HepG2 (cell line): ENCODE data around the gene HSPA1L. TPM values are rescaled to one million over a fixed set of nuclear protein-coding genes. Genes with fewer than 3 reads are reported as not detected.

Source experiments
- ATAC-seq: fragments of 200-7000 bp; cut with Tn5 transposase; 3 replicates; pipeline ENCODE4 v1.9.1; 2020; ENCODE audit warnings: mild to moderate bottlenecking, moderate library complexity
- BruUV-seq: library from RNA; stranded (reverse); fragments of 400-500 nt; replicated peaks from 2 replicates; lab custom pipeline; 2021; lab: Mats Ljungman, UMichigan
- CTCF ChIA-PET: fragments of 300-600 bp; formaldehyde crosslinking; extraction: SDS; loops from one replicate; lab custom pipeline; 2021; ENCODE audit warnings: low total read pairs, inconsistent platforms, low intra/inter-chr PET ratio; lab: Yijun Ruan, JAX
- POLR2A ChIA-PET: fragments of 350-600 bp; sonication (Branson Sonifier 250); formaldehyde crosslinking; loops from one replicate; lab custom pipeline; 2020; ENCODE audit warnings: antibody characterized with exemption, inconsistent platforms; lab: Yijun Ruan, JAX
- DNase-seq: peaks from one replicate; pipeline ENCODE4 v3.0.0-alpha.2; 2015; ENCODE audit warnings: low spot score
- FAIRE-seq: peaks from 3 replicates; lab custom pipeline; 2011; peaks lifted over from hg19 to GRCh38; lab: Jason Lieb, UNC
- H2AFZ ChIP-seq: one replicate; pipeline ENCODE4 v1.6.1; 2011; ENCODE audit warnings: low read length, inconsistent platforms
- H3K27ac ChIP-seq: fragments of 300-600 bp; 3 replicates; pipeline ENCODE4 v1.8.0; 2011; ENCODE audit warnings: mixed run types, mild to moderate bottlenecking, mixed read lengths, low read length, inconsistent platforms; ENCODE audit not compliant: insufficient read depth; ENCODE audit errors: extremely low read length
- H3K27me3 ChIP-seq, 2 experiments: fragments of 200-600 bp in 1 of 2; 2 replicates in 1 of 2; 3 replicates in 1 of 2; pipeline versions ENCODE4 v1.6.0 to v1.8.0; 2011; ENCODE audit warnings: low read length in 2 of 2, mild to moderate bottlenecking in 2 of 2, moderate library complexity in 2 of 2, inconsistent platforms in 1 of 2; ENCODE audit not compliant: insufficient read depth in 2 of 2, control insufficient read depth in 1 of 2
- H3K36me3 ChIP-seq, 2 experiments: fragments of 200-600 bp in 1 of 2; replicated peaks in 1 of 2; 2 replicates in 1 of 2; 3 replicates in 1 of 2; pipeline versions ENCODE4 v1.5.1 to v1.8.0; 2011; ENCODE audit warnings: low read length in 2 of 2, inconsistent platforms in 1 of 2; ENCODE audit not compliant: insufficient read depth in 2 of 2, control insufficient read depth in 1 of 2
- H3K4me1 ChIP-seq: 2 replicates; pipeline ENCODE4 v1.5.1; 2012; ENCODE audit warnings: low read length, inconsistent platforms; ENCODE audit not compliant: insufficient read depth
- H3K4me2 ChIP-seq: 2 replicates; pipeline ENCODE4 v1.6.0; 2011; ENCODE audit warnings: low read depth, low read length, inconsistent platforms
- H3K4me3 ChIP-seq, 3 experiments: fragments of 200-600 bp in 1 of 3; sonication (generic), shearing (Covaris generic) in 1 of 3; replicated peaks in 1 of 3; 2 replicates each; pipeline ENCODE4 v1.5.1; 2011 to 2016; ENCODE audit warnings: low read length in 3 of 3, inconsistent platforms in 2 of 3, low read depth in 2 of 3, mild to moderate bottlenecking in 2 of 3, control low read depth in 1 of 3, mixed read lengths in 1 of 3; ENCODE audit not compliant: insufficient read depth in 1 of 3
- H3K79me2 ChIP-seq: one replicate; pipeline ENCODE4 v1.6.1; 2011; ENCODE audit warnings: low read length, inconsistent platforms; ENCODE audit not compliant: insufficient read depth
- H3K9ac ChIP-seq: 2 replicates; pipeline ENCODE4 v1.6.0; 2011; ENCODE audit warnings: mild to moderate bottlenecking, low read depth, low read length, inconsistent platforms; ENCODE audit not compliant: insufficient read depth
- H3K9me3 ChIP-seq: 2 replicates; pipeline ENCODE4 v1.5.1; 2012; ENCODE audit warnings: mild to moderate bottlenecking, low read length
- H4K20me1 ChIP-seq: 2 replicates; pipeline ENCODE4 v1.6.0; 2011; ENCODE audit warnings: inconsistent platforms, mild to moderate bottlenecking, low read length, moderate library complexity; ENCODE audit not compliant: insufficient read depth
- ASH2L ChIP-seq: fragments of 300-600, 200-600 bp; sonication (generic); IDR thresholded peaks from 2 replicates; pipeline ENCODE4 v1.7.0; 2017; ENCODE audit warnings: low read depth, mild to moderate bottlenecking, moderate library complexity, mixed read lengths, low read length; ENCODE audit not compliant: insufficient read length
- ATM ChIP-seq: fragments of 450-650 bp; IDR thresholded peaks from 2 replicates; pipeline ENCODE4 v1.7.1; 2017; ENCODE audit warnings: mild to moderate bottlenecking, borderline replicate concordance
- GRHL1 ChIP-seq: sonication (generic); formaldehyde crosslinking; conservative IDR thresholded peaks from 2 replicates; pipeline ENCODE4 v1.8.0; 2022; ENCODE audit warnings: missing genetic modification reagents
- HIC2 ChIP-seq: sonication (generic); formaldehyde crosslinking; IDR thresholded peaks from 2 replicates; pipeline ENCODE4 v1.9.0; 2022; ENCODE audit warnings: low read depth, missing genetic modification reagents
- MTF1 ChIP-seq: sonication (generic); formaldehyde crosslinking; IDR thresholded peaks from 2 replicates; pipeline ENCODE4 v1.5.0; 2020; ENCODE audit warnings: missing genetic modification reagents
- NKX3-1 ChIP-seq: sonication (generic); formaldehyde crosslinking; IDR thresholded peaks from 2 replicates; pipeline ENCODE4 v1.5.0; 2020; ENCODE audit warnings: missing genetic modification reagents
- NR2F1 ChIP-seq, 2 experiments: fragments of 450-650 bp in 1 of 2; formaldehyde crosslinking in 1 of 2; IDR thresholded peaks; 2 replicates each; pipeline versions ENCODE4 v1.5.0 to v1.6.1; 2016 to 2020; ENCODE audit warnings: mild to moderate bottlenecking in 1 of 2, missing compliant biosample characterization in 1 of 2, missing genetic modification reagents in 1 of 2, moderate library complexity in 1 of 2
- PAX8 ChIP-seq: sonication (generic); formaldehyde crosslinking; IDR thresholded peaks from 2 replicates; pipeline ENCODE4 v1.8.0; 2022; ENCODE audit warnings: mild to moderate bottlenecking, missing genetic modification reagents, borderline replicate concordance
- PBX2 ChIP-seq: IDR thresholded peaks from 2 replicates; pipeline ENCODE4 v1.6.1; 2016; ENCODE audit warnings: control low read depth
- RXRA ChIP-seq: sonication (generic); formaldehyde crosslinking; IDR thresholded peaks from 2 replicates; pipeline ENCODE4 v1.5.1; 2020; ENCODE audit warnings: missing genetic modification reagents
- SIX1 ChIP-seq: sonication (generic); formaldehyde crosslinking; IDR thresholded peaks from 2 replicates; pipeline ENCODE4 v1.4.0; 2020; ENCODE audit warnings: missing genetic modification reagents, borderline replicate concordance
- TP53 ChIP-seq: sonication (generic); formaldehyde crosslinking; conservative IDR thresholded peaks from 2 replicates; pipeline ENCODE4 v1.4.0; 2020; ENCODE audit warnings: missing genetic modification reagents
- ZBTB49 ChIP-seq: sonication (generic); formaldehyde crosslinking; IDR thresholded peaks from 2 replicates; pipeline ENCODE4 v1.4.0; 2020; ENCODE audit warnings: missing genetic modification reagents, borderline replicate concordance
- ZMYM2 ChIP-seq: sonication (generic); formaldehyde crosslinking; IDR thresholded peaks from 2 replicates; pipeline ENCODE4 v1.8.0; 2022; ENCODE audit warnings: mild to moderate bottlenecking, missing genetic modification reagents
- ZNF12 ChIP-seq: sonication (generic); formaldehyde crosslinking; IDR thresholded peaks from 2 replicates; pipeline ENCODE4 v1.5.0; 2020; ENCODE audit warnings: missing genetic modification reagents
- ZNF296 ChIP-seq: sonication (generic); formaldehyde crosslinking; conservative IDR thresholded peaks from 2 replicates; pipeline ENCODE4 v1.5.0; 2020; ENCODE audit warnings: mild to moderate bottlenecking, missing genetic modification reagents
- ZNF790 ChIP-seq: sonication (generic); formaldehyde crosslinking; IDR thresholded peaks from 2 replicates; pipeline ENCODE4 v1.8.0; 2022; ENCODE audit warnings: missing genetic modification reagents, mild to moderate bottlenecking, borderline replicate concordance
- WGBS: methylation state at CpG from one replicate; pipeline ENCODE4 v1.1.6; 2017; ENCODE audit warnings: low lambda C conversion rate; 5-methylcytosine and 5-hydroxymethylcytosine counted together
- in situ Hi-C: cut with HindIII; loops from 2 replicates; pipeline ENCODE4 v1.10.0; 2017; ENCODE audit warnings: low pct_unique_long_range_greater_than_20kb; ENCODE audit not compliant: extremely low pct_ligation_motif_present
- intact Hi-C: fragments of 100-400 bp; cut with micrococcal nuclease; formaldehyde crosslinking; loops from one replicate; pipeline ENCODE4 v1.10.0; 2022; ENCODE audit not compliant: unreplicated experiment
- polyA plus RNA-seq, 8 experiments: library from polyadenylated mRNA; depleted of rRNA in 3 of 8; stranded (reverse) in 7 of 8; unstranded in 1 of 8; fragments of >200 nt; fragmentation: Illumina TruSeq in 4 of 8; extraction: Trizol in 4 of 8; gene quantifications; 2 replicates each; pipeline versions ENCODE4 v1.2.1 to v1.2.3, GENCODE V29; 2011 to 2016; ENCODE audit warnings: low read depth in 4 of 8, missing spikeins in 1 of 8, mixed read lengths in 1 of 8; ENCODE audit not compliant: insufficient read depth in 1 of 8
- total RNA-seq, 5 experiments: library from RNA; depleted of rRNA; stranded (reverse); fragments of >200 nt; fragmentation: Illumina TruSeq; extraction: Trizol; gene quantifications; 2 replicates each; pipeline ENCODE4 v1.2.3, GENCODE V29; 2016; ENCODE audit warnings: low read depth in 1 of 5

The HSPA1L gene
- total and polyA plus RNA-seq, 2 of the 13 experiments (the other 11 are each of a cell fraction or from before 2014, with no cell fraction given), result 0.55 to 1.0 TPM

GRCh38 chr6:31826793-31827285, 11.8 kb upstream of the HSPA1L start (continued):
- TF ChIP-seq ASH2L, result no peak
- TF ChIP-seq GRHL1 (CRISPR knock-in tag), result no peak
- TF ChIP-seq ZBTB49 (CRISPR knock-in tag), result no peak
- TF ChIP-seq SIX1, result no peak
- no peak for TF ChIP-seq ATM
- no peak for TF ChIP-seq NR2F1 (CRISPR knock-in tag; IDR thresholded peaks at IDR 0.05)
- no peak for TF ChIP-seq MTF1 (CRISPR knock-in tag)
- TF ChIP-seq NKX3-1 (CRISPR knock-in tag), result peak; percentile 39; the same call in 1 of the 2 replicates

- H3K4me3 ChIP-seq, result no peak overlapping the region
- in situ Hi-C loops, result no loop called here
- H3K27ac ChIP-seq, result peak overlapping the region; percentile 5
- H3K36me3 ChIP-seq, result no peaks in the 10 kb centered on the region
- no TSS peak for BruUV-seq
- H3K9me3 ChIP-seq, result no peaks in the 10 kb centered on the region
- no peak overlapping the region for H3K4me2 ChIP-seq
- peaks cover 39% of the 10 kb centered on the region for H3K4me1 ChIP-seq
- ATAC-seq (no peak), DNase-seq (no peak), FAIRE-seq (no peak)
- H4K20me1 ChIP-seq, result peaks cover 4% of the 10 kb centered on the region
- H2AFZ ChIP-seq, result no peak overlapping the region
- H3K9ac ChIP-seq, result no peak overlapping the region
- intact Hi-C loops, result no loop called here
- H3K27me3 ChIP-seq, result no peaks in the 10 kb centered on the region; a peak in 1 of 5 replicates
- CTCF ChIA-PET, result no interaction called here
- H3K79me2 ChIP-seq, result peaks cover 21% of the 10 kb centered on the region
- POLR2A ChIA-PET, result interaction anchor here (1.0 to 3.4 kb wide), 4 partner anchors 11 to 40 kb away, joined by 3 to 107 read pairs (median 53); partner anchors contain the start of genes HSPA1A, HSPA1L, LSM2 and VARS1
- WGBS, result 93% methylated on average over 4 of the region's 4 CpGs
- no peak for TF ChIP-seq HIC2
- no peak for TF ChIP-seq ZNF790 (CRISPR knock-in tag)
- TF ChIP-seq ZNF296 (CRISPR knock-in tag), result no peak
- TF ChIP-seq SIX1, result no peak
- TF ChIP-seq ZMYM2 (CRISPR knock-in tag), result no peak
- TF ChIP-seq PAX8 (CRISPR knock-in tag), result no peak
- TF ChIP-seq RXRA (CRISPR knock-in tag), result no peak
- TF ChIP-seq TP53 (CRISPR knock-in tag), result no peak
- TF ChIP-seq ZNF12 (CRISPR knock-in tag), result no peak
- TF ChIP-seq PBX2 (CRISPR knock-in tag), result no peak
Observed at GRCh38 chr6:31825553-31825952, 10.5 kb upstream of the HSPA1L start.
